CD4-positive, alpha-beta T cell treated with Interleukin-15 for 1 hour (primary cell): Measurements from ENCODE around the gene SPATA32.
"Not testable (repeated sequence)": the region's sequence is repeated elsewhere in the genome, so short reads cannot be mapped to it uniquely, and the experiment has no call there.

Source experiments
- DNase-seq: peaks from one replicate; pipeline ENCODE4 v3.0.0-alpha.2; 2020

Gene SPATA32

GRCh38 chr17:45270828-45271418 is 9.0 kb upstream of the SPATA32 start:
- peak; percentile 37 for DNase-seq

GRCh38 chr17:45269912-45270311 is 8.0 kb upstream of the SPATA32 start:
- DNase-seq: no peak

- DNase-seq: no peak
Measured at GRCh38 chr17:45267436-45268055, 5.7 kb upstream of the SPATA32 start.

GRCh38 chr17:45266372-45266926 is 4.6 kb upstream of the SPATA32 start:
- no peak for DNase-seq

GRCh38 chr17:45265821-45266220 is 3.9 kb upstream of the SPATA32 start:
- DNase-seq: no peak

- no peak for DNase-seq
Measured at GRCh38 chr17:45264988-45265387, 3.1 kb upstream of the SPATA32 start.

GRCh38 chr17:45264430-45264829 is 2.5 kb upstream of the SPATA32 start:
- no peak for DNase-seq

GRCh38 chr17:45263477-45263860 is 1.6 kb upstream of the SPATA32 start:
- DNase-seq: no peak

- DNase-seq: no peak
Measured at GRCh38 chr17:45262516-45263476, 902 bp upstream of the SPATA32 start.

- DNase-seq: no peak
Measured at GRCh38 chr17:45260204-45260783, 1.6 kb downstream of the SPATA32 start.

GRCh38 chr17:45258981-45259380 is 2.9 kb downstream of the SPATA32 start:
- no peak for DNase-seq

- DNase-seq: no peak
Measured at GRCh38 chr17:45257115-45257514, 4.8 kb downstream of the SPATA32 start.

- no peak for DNase-seq
Measured at GRCh38 chr17:45256114-45256966, 5.6 kb downstream of the SPATA32 start.

- no peak for DNase-seq
Measured at GRCh38 chr17:45255358-45255757, 6.5 kb downstream of the SPATA32 start.

GRCh38 chr17:45253879-45254278 is 8.0 kb downstream of the SPATA32 start:
- no peak for DNase-seq

- DNase-seq: not testable (repeated sequence)
Measured at GRCh38 chr17:45253237-45253636, 8.7 kb downstream of the SPATA32 start.

- no peak for DNase-seq
Measured at GRCh38 chr17:45251931-45252330, 10.0 kb downstream of the SPATA32 start.

- peak; percentile 86 for DNase-seq
Measured at GRCh38 chr17:45248132-45248957, 13.5 kb downstream of the SPATA32 start.

GRCh38 chr17:45247429-45248131 is 14.3 kb downstream of the SPATA32 start:
- DNase-seq: peak; percentile 97

- no peak for DNase-seq
Measured at GRCh38 chr17:45246861-45247428, 14.9 kb downstream of the SPATA32 start.
